ENCODE results near the gene BCAR1.
"Not testable (repeated sequence)": the region's sequence is repeated elsewhere in the genome, so short reads cannot be mapped to it uniquely, and the experiment has no call there.

Gene BCAR1

GRCh38 chr16:75224306-75225082, 26.9 kb downstream of the BCAR1 start:
- no peak overlapping the region for H3K4me3 ChIP-seq (ENCODE audit: low read length)
- no peak for DNase-seq (ENCODE audit: low read depth)
- TF ChIP-seq CTCF (conservative IDR thresholded peaks at IDR 0.05; ENCODE audit: low read depth, low read length) = no peak

GRCh38 chr16:75223129-75223528, 28.3 kb downstream of the BCAR1 start:
- not testable (repeated sequence) for H3K4me3 ChIP-seq (ENCODE audit: low read length); DNase-seq (ENCODE audit: low read depth)

- no peak overlapping the region for H3K4me3 ChIP-seq (ENCODE audit: low read length)
- no peak for DNase-seq (ENCODE audit: low read depth)
- no peak for TF ChIP-seq CTCF (conservative IDR thresholded peaks at IDR 0.05; ENCODE audit: low read depth, low read length)
Observed at GRCh38 chr16:75222271-75222783, 29.1 kb downstream of the BCAR1 start.

GRCh38 chr16:75219838-75220237, 31.6 kb downstream of the BCAR1 start:
- no peak for DNase-seq (ENCODE audit: low read depth)
- no peak overlapping the region for H3K4me3 ChIP-seq (ENCODE audit: low read length)
- no peak for TF ChIP-seq CTCF (conservative IDR thresholded peaks at IDR 0.05; ENCODE audit: low read depth, low read length)

GRCh38 chr16:75219088-75219487, 32.3 kb downstream of the BCAR1 start:
- H3K4me3 ChIP-seq (ENCODE audit: low read length) = no peak overlapping the region
- no peak for DNase-seq (ENCODE audit: low read depth)
- no peak for TF ChIP-seq CTCF (conservative IDR thresholded peaks at IDR 0.05; ENCODE audit: low read depth, low read length)

- no peak for TF ChIP-seq CTCF (conservative IDR thresholded peaks at IDR 0.05; ENCODE audit: low read depth, low read length)
- no peak within 1 kb of the TSS for H3K4me3 ChIP-seq (ENCODE audit: low read length)
- DNase-seq (ENCODE audit: low read depth) = no peak
Observed at GRCh38 chr16:75218256-75219076, 33.0 kb downstream of the BCAR1 start, which contains the start of gene CTRB1. CTRB1 (plus strand) TSS chr16:75218988; CDS start chr16:75219008, 20 bp downstream.

- no peak for TF ChIP-seq CTCF (conservative IDR thresholded peaks at IDR 0.05; ENCODE audit: low read depth, low read length)
- no peak overlapping the region for H3K4me3 ChIP-seq (ENCODE audit: low read length)
- DNase-seq (ENCODE audit: low read depth) = no peak
Observed at GRCh38 chr16:75217389-75217851, 34.0 kb downstream of the BCAR1 start.
